ENCODE data around the gene SLC26A5. TPM values are rescaled to one million over a fixed set of nuclear protein-coding genes. Genes with fewer than 3 reads are reported as not detected.

Gene SLC26A5
- total RNA-seq, 2 experiments from 2014 or later = not detected

DNA sequence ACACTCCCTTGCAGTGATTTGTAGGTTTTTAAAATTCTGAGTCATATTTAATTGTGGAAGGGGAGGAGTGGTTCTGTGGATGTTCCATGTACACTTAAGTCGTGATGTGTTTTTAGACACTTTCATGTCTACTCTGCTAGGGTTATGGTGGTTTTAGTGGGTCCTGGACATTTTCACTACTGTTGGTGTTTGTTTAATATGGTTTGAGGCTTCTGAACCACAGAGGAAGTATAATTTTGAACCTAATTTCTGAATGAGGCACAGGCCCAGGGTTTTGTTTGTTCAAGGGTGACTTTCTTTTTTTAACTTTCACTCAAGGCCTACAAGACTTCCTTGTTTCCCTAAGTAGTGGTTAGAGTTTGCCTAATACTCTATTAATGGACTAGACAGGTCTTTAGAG is 13.3 kb downstream of the SLC26A5 start:
- Histone ChIP-seq H3K4me1 (ENCODE audit: insufficient read depth, low read length, poor library complexity, severe bottlenecking) (no peaks in the 10 kb centered on the region), H3K4me2 (ENCODE audit: low read length) (no peak overlapping the region), H3K9me3 (ENCODE audit: low read length) (0 out of 2 replicates have a peak, but pooled peaks cover 4% of the 10 kb centered on the region), H2AFZ (ENCODE audit: low read length) (0 out of 2 replicates have a peak overlapping the region, but pooled peaks have one; percentile 39), H3K79me2 (ENCODE audit: insufficient read depth, low read depth, low read length) (no peaks in the 10 kb centered on the region), H3K9me2 (ENCODE audit: insufficient read depth, low read length) (no peaks in the 10 kb centered on the region), H4K20me1 (ENCODE audit: insufficient read depth, low read length) (no peaks in the 10 kb centered on the region), H3K36me3 (ENCODE audit: insufficient read depth, low read length) (no peaks in the 10 kb centered on the region), H3K4me3 (ENCODE audit: low read depth, low read length, poor library complexity, severe bottlenecking) (no peak overlapping the region), H3K27ac (ENCODE audit: low read depth, low read length, poor library complexity, severe bottlenecking) (no peak overlapping the region)
- ChIA-PET POLR2A (no interaction called here), CTCF (ENCODE audit: unreplicated experiment) (no interaction called here)
- no peak for TF ChIP-seq EZH2phosphoT487 (IDR thresholded peaks at IDR 0.05; ENCODE audit: borderline replicate concordance, low read depth, low read length)
- TF ChIP-seq, protein P1, sequence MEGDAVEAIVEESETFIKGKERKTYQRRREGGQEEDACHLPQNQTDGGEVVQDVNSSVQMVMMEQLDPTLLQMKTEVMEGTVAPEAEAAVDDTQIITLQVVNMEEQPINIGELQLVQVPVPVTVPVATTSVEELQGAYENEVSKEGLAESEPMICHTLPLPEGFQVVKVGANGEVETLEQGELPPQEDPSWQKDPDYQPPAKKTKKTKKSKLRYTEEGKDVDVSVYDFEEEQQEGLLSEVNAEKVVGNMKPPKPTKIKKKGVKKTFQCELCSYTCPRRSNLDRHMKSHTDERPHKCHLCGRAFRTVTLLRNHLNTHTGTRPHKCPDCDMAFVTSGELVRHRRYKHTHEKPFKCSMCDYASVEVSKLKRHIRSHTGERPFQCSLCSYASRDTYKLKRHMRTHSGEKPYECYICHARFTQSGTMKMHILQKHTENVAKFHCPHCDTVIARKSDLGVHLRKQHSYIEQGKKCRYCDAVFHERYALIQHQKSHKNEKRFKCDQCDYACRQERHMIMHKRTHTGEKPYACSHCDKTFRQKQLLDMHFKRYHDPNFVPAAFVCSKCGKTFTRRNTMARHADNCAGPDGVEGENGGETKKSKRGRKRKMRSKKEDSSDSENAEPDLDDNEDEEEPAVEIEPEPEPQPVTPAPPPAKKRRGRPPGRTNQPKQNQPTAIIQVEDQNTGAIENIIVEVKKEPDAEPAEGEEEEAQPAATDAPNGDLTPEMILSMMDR (conservative IDR thresholded peaks at IDR 0.05; ENCODE audit: low read length) = no peak
- BruUV-seq (replicated peaks) = no TSS peak
- intact Hi-C loops (cut with micrococcal nuclease; ENCODE audit: unreplicated experiment) = no loop called here
- DNase-seq (ENCODE audit: low spot score) = no peak

DNA sequence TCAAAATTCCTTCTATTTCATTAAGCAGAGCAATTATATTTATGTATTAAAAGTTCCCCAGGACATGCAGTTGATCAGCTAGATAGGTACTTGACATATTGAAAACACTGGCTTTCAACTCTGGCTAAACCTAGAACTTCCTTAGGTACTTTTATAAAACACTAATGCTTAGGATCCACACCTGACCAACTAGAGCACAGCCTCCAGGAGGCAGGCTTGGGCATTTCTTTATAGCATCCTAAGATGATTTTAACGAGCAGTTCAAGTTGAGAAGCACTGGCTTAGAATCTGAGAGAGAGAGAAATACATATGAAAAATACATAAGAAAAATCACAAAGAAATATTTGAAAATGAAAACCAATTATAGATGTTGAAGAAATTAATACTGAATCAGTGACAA is 20.8 kb downstream of the SLC26A5 start:
- Histone ChIP-seq H3K36me3 (ENCODE audit: insufficient read depth, low read length) (no peaks in the 10 kb centered on the region), H3K9me2 (ENCODE audit: insufficient read depth, low read length) (no peaks in the 10 kb centered on the region), H3K4me1 (ENCODE audit: insufficient read depth, low read length, poor library complexity, severe bottlenecking) (no peaks in the 10 kb centered on the region), H4K20me1 (ENCODE audit: insufficient read depth, low read length) (no peaks in the 10 kb centered on the region), H3K79me2 (ENCODE audit: insufficient read depth, low read depth, low read length) (no peaks in the 10 kb centered on the region), H2AFZ (ENCODE audit: low read length) (no peak overlapping the region), H3K27ac (ENCODE audit: low read depth, low read length, poor library complexity, severe bottlenecking) (no peak overlapping the region), H3K9me3 (ENCODE audit: low read length) (no peaks in the 10 kb centered on the region), H3K4me3 (ENCODE audit: low read depth, low read length, poor library complexity, severe bottlenecking) (no peak overlapping the region), H3K4me2 (ENCODE audit: low read length) (no peak overlapping the region)
- ChIA-PET POLR2A (no interaction called here), CTCF (ENCODE audit: unreplicated experiment) (no interaction called here)
- no peak for TF ChIP-seq EZH2phosphoT487 (IDR thresholded peaks at IDR 0.05; ENCODE audit: borderline replicate concordance, low read depth, low read length)
- TF ChIP-seq, protein P1 (conservative IDR thresholded peaks at IDR 0.05; ENCODE audit: low read length) = no peak
- no TSS peak for BruUV-seq (replicated peaks)
- intact Hi-C loops (cut with micrococcal nuclease; ENCODE audit: unreplicated experiment) = no loop called here
- DNase-seq (ENCODE audit: low spot score) = no peak

DNA sequence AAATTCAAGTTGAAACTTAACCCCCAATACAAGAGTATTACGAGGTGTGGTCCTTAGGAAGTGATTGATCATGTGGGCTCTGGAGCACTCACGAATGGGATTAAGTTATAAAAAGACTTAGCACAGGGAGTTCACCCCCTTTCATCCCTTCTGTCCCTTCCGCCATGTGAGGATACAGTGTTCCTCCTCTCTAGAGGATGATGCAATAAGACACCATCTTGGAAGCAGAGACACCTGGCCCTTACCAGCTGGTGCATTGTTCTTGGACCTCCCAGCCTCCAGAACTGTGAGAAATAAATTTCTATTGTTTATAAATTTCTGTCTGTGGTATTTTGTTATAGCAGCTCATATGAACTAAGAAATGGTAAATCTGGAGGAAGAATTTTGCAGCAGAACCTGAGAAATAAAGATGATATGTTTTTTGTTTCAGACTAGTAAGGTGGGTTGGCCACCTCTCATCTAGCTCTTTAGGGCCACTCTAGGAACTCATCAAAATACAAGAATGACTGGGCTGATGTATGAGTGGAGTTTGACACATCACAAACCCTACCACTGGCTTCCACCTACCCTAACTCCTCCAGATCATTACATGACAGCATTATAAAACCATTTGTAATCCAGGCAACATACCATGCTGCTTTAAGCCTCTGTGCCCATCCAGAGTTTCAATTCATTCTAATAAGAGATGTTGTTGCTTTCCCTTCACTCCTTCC is 22.4 kb downstream of the SLC26A5 start:
- H3K9me3 ChIP-seq (ENCODE audit: low read length) = no peaks in the 10 kb centered on the region
- H3K36me3 ChIP-seq (ENCODE audit: insufficient read depth, low read length) = no peaks in the 10 kb centered on the region
- no peaks in the 10 kb centered on the region for H3K79me2 ChIP-seq (ENCODE audit: insufficient read depth, low read depth, low read length)
- no peak overlapping the region for H2AFZ ChIP-seq (ENCODE audit: low read length)
- intact Hi-C loops (cut with micrococcal nuclease; ENCODE audit: unreplicated experiment) = no loop called here
- no peak overlapping the region for H3K4me3 ChIP-seq (ENCODE audit: low read depth, low read length, poor library complexity, severe bottlenecking)
- POLR2A ChIA-PET = no interaction called here
- H3K4me2 ChIP-seq (ENCODE audit: low read length) = no peak overlapping the region
- H3K9me2 ChIP-seq (ENCODE audit: insufficient read depth, low read length) = no peaks in the 10 kb centered on the region
- no peaks in the 10 kb centered on the region for H4K20me1 ChIP-seq (ENCODE audit: insufficient read depth, low read length)
- no peak for DNase-seq (ENCODE audit: low spot score)
- H3K27ac ChIP-seq (ENCODE audit: low read depth, low read length, poor library complexity, severe bottlenecking) = no peak overlapping the region
- no peaks in the 10 kb centered on the region for H3K4me1 ChIP-seq (ENCODE audit: insufficient read depth, low read length, poor library complexity, severe bottlenecking)
- TF ChIP-seq EZH2phosphoT487 (IDR thresholded peaks at IDR 0.05; ENCODE audit: borderline replicate concordance, low read depth, low read length) = no peak
- TF ChIP-seq, protein P1 (conservative IDR thresholded peaks at IDR 0.05; ENCODE audit: low read length) = no peak
- no TSS peak for BruUV-seq (replicated peaks)
- CTCF ChIA-PET (ENCODE audit: unreplicated experiment) = no interaction called here

Measured in OCI-LY7 (cell line).